ENCODE measurements around the gene ADGRF3. TPM values are rescaled to one million over a fixed set of nuclear protein-coding genes. Genes with fewer than 3 reads are reported as not detected.
"Not testable (repeated sequence)": the region's sequence is repeated elsewhere in the genome, so short reads cannot be mapped to it uniquely, and the experiment has no call there.

Gene ADGRF3
- polyA plus RNA-seq, 3 donors = 2.7 to 3.7 (median 3.5) TPM

GRCh38 chr2:26281226-26281625 is 65.4 kb downstream of the ADGRF3 start:
- no peak for DNase-seq

DNA sequence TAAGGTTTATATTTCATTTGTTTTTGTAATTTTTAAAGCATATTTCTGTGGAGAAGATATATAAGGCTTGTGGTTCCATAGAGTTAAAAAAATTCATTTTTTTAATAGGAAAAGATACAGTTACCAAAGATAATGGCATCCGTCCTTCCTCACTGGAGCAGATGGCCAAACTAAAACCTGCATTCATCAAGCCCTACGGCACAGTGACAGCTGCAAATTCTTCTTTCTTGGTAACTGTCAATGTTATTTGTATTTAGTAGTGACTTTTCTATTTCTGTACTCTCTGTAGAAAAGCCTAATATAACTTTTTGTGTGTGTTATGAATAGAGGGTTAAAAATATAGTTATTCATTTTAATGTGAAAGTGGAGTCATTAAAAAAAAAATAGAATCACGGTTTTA is 66.7 kb downstream of the ADGRF3 start:
- DNase-seq = no peak

GRCh38 chr2:26276484-26277227 is 69.9 kb downstream of the ADGRF3 start:
- no peak for DNase-seq

GRCh38 chr2:26274058-26274613 is 72.5 kb downstream of the ADGRF3 start:
- DNase-seq = no peak

- DNase-seq = no peak
Observed at GRCh38 chr2:26273501-26273900, 73.1 kb downstream of the ADGRF3 start.

DNA sequence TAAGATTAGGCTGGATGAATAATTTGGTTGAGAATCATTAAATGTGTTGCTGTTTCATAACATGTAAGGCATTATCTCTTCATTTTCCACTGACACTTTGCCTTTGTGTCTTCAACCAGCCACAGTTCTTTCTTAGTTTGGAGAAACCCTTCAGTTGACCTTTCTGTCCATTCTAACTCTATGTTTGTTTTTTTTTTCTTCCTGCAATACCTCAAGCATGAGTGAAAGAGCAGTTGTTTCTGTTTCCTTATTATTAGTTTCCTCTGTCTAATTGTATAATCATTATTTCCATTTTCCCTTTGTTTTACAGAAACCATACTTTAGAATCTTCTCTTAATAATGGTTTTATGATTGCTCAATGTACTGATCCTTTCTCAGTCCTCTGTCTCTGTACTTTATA is 76.2 kb downstream of the ADGRF3 start:
- no peak for DNase-seq

DNA sequence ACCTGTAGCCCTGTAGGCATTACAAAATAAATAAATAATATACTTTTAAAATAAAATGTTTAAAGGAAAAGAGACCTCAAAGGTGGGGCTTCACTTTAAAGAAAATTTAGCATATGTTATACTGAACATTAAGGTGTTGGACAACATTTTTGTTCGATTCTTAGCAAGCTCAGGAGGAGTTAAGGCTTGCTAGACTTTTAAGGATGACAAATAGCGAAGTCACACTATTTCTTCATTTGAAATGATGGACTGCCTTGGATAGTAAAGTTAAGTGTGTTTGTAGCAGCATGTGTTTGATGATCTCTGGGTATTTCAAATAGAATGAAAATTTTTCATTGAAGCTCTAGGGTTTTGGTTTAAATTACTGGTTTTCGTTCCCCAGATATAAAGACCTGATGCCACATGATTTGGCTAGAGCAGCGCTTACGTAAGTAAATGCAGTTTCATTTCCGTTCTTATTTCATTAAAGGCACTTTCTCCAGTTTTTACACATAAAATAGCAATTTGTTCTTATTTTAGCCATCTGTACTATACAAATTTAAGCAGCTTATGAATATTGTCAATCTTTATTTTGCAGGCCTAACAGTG is 76.9 kb downstream of the ADGRF3 start:
- DNase-seq = no peak

- DNase-seq = not testable (repeated sequence)
Observed at GRCh38 chr2:26268670-26269385, 77.8 kb downstream of the ADGRF3 start.

DNA sequence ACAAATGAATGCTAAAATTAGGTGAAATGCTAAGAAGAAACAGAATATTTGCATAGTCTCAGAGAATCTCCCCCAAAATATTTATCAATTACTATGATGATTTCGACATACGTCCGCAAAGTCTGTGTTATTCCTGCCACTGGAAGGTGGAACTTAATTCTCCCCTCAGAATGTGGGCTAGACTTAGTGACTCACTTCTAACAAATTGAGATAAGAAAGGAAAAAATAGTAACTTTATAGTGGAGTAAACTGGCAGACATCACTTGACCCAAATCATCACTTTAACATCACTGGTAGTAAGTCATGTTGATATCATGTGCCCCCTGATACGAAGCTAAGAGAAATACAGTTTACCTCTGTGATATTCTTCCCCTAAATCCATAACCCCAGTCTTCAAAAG is 78.4 kb downstream of the ADGRF3 start:
- no peak for DNase-seq

DNA sequence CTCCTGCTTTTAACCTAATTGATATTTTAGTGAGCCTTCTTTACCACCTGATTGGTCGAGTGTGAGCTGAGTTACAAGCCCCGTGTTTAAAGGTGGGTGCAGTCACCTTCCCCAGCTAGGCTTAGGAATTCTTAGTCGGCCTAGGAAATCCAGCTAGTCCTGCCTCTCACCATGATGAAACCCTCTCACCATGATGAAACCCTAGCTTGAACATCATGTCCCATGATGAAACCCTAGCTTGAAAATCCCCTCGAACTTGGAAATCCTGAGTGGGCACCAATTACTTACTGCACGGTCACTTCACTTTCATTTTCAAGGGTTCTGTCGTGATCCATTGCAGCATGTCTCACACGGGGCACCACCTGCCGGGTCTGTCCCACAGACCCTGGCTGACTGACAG is 87.8 kb downstream of the ADGRF3 start:
- not testable (repeated sequence) for DNase-seq

Other genes starting within 250 kb of the ADGRF3 start
- gene GAREM2, start 173.7 kb downstream of the ADGRF3 start, polyA plus RNA-seq (ENCODE audit: insufficient read length in 3 of 3) = 1 to 10 TPM; 6.3 to 9.3 (median 8.3) TPM
- gene HADHA, start 102.2 kb downstream of the ADGRF3 start, polyA plus RNA-seq (ENCODE audit: insufficient read length in 3 of 3) = 100 to 1,000 TPM; 199 to 235 (median 218) TPM
- 100 to 1,000 TPM; 142 to 160 (median 158) TPM for gene HADHB, start 101.8 kb downstream of the ADGRF3 start, polyA plus RNA-seq (ENCODE audit: insufficient read length in 3 of 3)
- gene SELENOI, start 646 bp downstream of the ADGRF3 start, polyA plus RNA-seq (ENCODE audit: insufficient read length in 3 of 3) = 10 to 100 TPM; 17.2 to 24.0 (median 22.5) TPM
- 1 to 10 TPM; 1.8 to 4.6 (median 2.1) TPM for gene DRC1, start 55.1 kb upstream of the ADGRF3 start, polyA plus RNA-seq (ENCODE audit: insufficient read length in 3 of 3)
- under 1 TPM; 0.18 to 0.21 (median 0.19) TPM for gene OTOF, start 131.3 kb upstream of the ADGRF3 start, polyA plus RNA-seq (ENCODE audit: insufficient read length in 3 of 3)

Measured in renal pelvis (tissue), 4 donors.